Epithelial cell of esophagus (primary cell): ENCODE data around the gene CCND1.

Experiments
- DNase-seq: peaks from one replicate; pipeline ENCODE4 v3.0.0; 2010; ENCODE audit warnings: low read depth
- H3K4me3 ChIP-seq: 2 replicates; pipeline ENCODE4 v1.5.1; 2011; ENCODE audit warnings: mild to moderate bottlenecking, low read length, control low read depth
- CTCF ChIP-seq: IDR thresholded peaks from 2 replicates; pipeline ENCODE4 v1.5.1; 2011; ENCODE audit warnings: low read depth, mild to moderate bottlenecking, low read length, control low read depth, inconsistent platforms; ENCODE audit not compliant: insufficient read depth; ENCODE audit errors: missing control alignments

The CCND1 gene

GRCh38 chr11:69665669-69666068, 24.7 kb downstream of the CCND1 start:
- TF ChIP-seq CTCF = no peak
- H3K4me3 ChIP-seq = no peak overlapping the region
- DNase-seq = no peak

- DNase-seq = no peak
These were observed 25.3 kb downstream of the CCND1 start for GRCh38 chr11:69666261-69666660.

GRCh38 chr11:69666752-69667536, 26.0 kb downstream of the CCND1 start:
- H3K4me3 ChIP-seq = no peak overlapping the region
- no peak for TF ChIP-seq CTCF
- DNase-seq = no peak

More at GRCh38 chr11:69666261-69666660, 25.3 kb downstream of the CCND1 start:
- TF ChIP-seq CTCF = no peak
- no peak overlapping the region for H3K4me3 ChIP-seq

GRCh38 chr11:69667619-69668604, 27.0 kb downstream of the CCND1 start:
- H3K4me3 ChIP-seq = no peak overlapping the region
- TF ChIP-seq CTCF = no peak
- no peak for DNase-seq

GRCh38 chr11:69669486-69669885, 28.5 kb downstream of the CCND1 start:
- DNase-seq = no peak
- no peak for TF ChIP-seq CTCF
- no peak overlapping the region for H3K4me3 ChIP-seq

- no peak overlapping the region for H3K4me3 ChIP-seq
- peak; percentile 80 for DNase-seq
- peak; percentile 97 for TF ChIP-seq CTCF
These were observed 29.3 kb downstream of the CCND1 start for GRCh38 chr11:69670158-69670845.
